H1 (cell line): Measurements from ENCODE around the gene CHN2. TPM values are rescaled to one million over a fixed set of nuclear protein-coding genes. Genes with fewer than 3 reads are reported as not detected.

Experiments used
- CTCF ChIA-PET: fragments of 300-600 bp; sonication (Branson Sonifier 250); formaldehyde crosslinking; loops from one replicate; lab custom pipeline; 2021; ENCODE audit not compliant: partially characterized antibody; lab: Charles Lee
- POLR2A ChIA-PET: fragments of 300-600 bp; sonication (Branson Sonifier 250); formaldehyde crosslinking; loops from one replicate; lab custom pipeline; 2021; ENCODE audit warnings: inconsistent platforms; ENCODE audit not compliant: partially characterized antibody; lab: Charles Lee
- DNase-seq, 2 experiments: peaks; one replicate each; pipeline versions ENCODE4 v3.0.0 to v3.0.0-alpha.2; 2010 to 2022; ENCODE audit warnings: low spot score in 2 of 2, low read depth in 1 of 2, mixed read lengths in 1 of 2
- FAIRE-seq: peaks from 2 replicates; lab custom pipeline; 2011; peaks lifted over from hg19 to GRCh38; lab: Jason Lieb, UNC
- H2AFZ ChIP-seq: 2 replicates; pipeline ENCODE4 v1.8.1; 2012; ENCODE audit warnings: low read length, inconsistent platforms
- H2AK5ac ChIP-seq: 2 replicates; pipeline ENCODE4 v1.6.1; 2013; ENCODE audit warnings: low read depth, low read length
- H2BK120ac ChIP-seq: replicated peaks from 2 replicates; pipeline ENCODE3; 2013; ENCODE audit warnings: low read depth, low read length, inconsistent platforms
- H2BK12ac ChIP-seq: 2 replicates; pipeline ENCODE4 v1.6.1; 2013; ENCODE audit warnings: low read depth, low read length
- H2BK15ac ChIP-seq: 2 replicates; pipeline ENCODE4 v1.6.1; 2013; ENCODE audit warnings: low read length
- H2BK20ac ChIP-seq: 2 replicates; pipeline ENCODE4 v1.6.1; 2013; ENCODE audit warnings: low read length
- H2BK5ac ChIP-seq: 2 replicates; pipeline ENCODE4 v1.6.1; 2013; ENCODE audit warnings: low read depth, low read length
- H3K14ac ChIP-seq: 2 replicates; pipeline ENCODE4 v1.6.1; 2013; ENCODE audit warnings: inconsistent platforms; ENCODE audit not compliant: insufficient read length
- H3K18ac ChIP-seq: 2 replicates; pipeline ENCODE4 v1.6.1; 2013; ENCODE audit warnings: low read length; ENCODE audit errors: extremely low read depth
- H3K23ac ChIP-seq: 2 replicates; pipeline ENCODE4 v1.6.1; 2013; ENCODE audit warnings: inconsistent platforms; ENCODE audit not compliant: insufficient read length
- H3K23me2 ChIP-seq: 2 replicates; pipeline ENCODE4 v1.6.1; 2013; ENCODE audit warnings: low read depth, low read length
- H3K27ac ChIP-seq: 2 replicates; pipeline ENCODE4 v1.6.1; 2011; ENCODE audit warnings: low read depth, low read length, inconsistent platforms
- H3K27me3 ChIP-seq, 4 experiments: replicated peaks in 1 of 4; 1 replicate in 1 of 4; 2 replicates in 3 of 4; pipeline versions ENCODE4 v1.6.1 to v1.8.1; 2011 to 2013; ENCODE audit warnings: low read length in 3 of 4, mild to moderate bottlenecking in 3 of 4, inconsistent platforms in 2 of 4, mixed read lengths in 2 of 4, moderate library complexity in 1 of 4; ENCODE audit not compliant: control insufficient read depth in 3 of 4, insufficient read depth in 3 of 4; ENCODE audit errors: extremely low read depth in 1 of 4
- H3K36me3 ChIP-seq, 4 experiments: 2 replicates each; pipeline versions ENCODE4 v1.6.1 to v1.8.1; 2011 to 2013; ENCODE audit warnings: mild to moderate bottlenecking in 4 of 4, low read length in 3 of 4, moderate library complexity in 2 of 4, control low read depth in 1 of 4, inconsistent platforms in 1 of 4; ENCODE audit not compliant: insufficient read depth in 4 of 4, control insufficient read depth in 2 of 4
- H3K4ac ChIP-seq: replicated peaks from 2 replicates; pipeline ENCODE3; 2013; ENCODE audit warnings: low read length, low read depth, mixed read lengths, inconsistent platforms; ENCODE audit not compliant: insufficient read length
- H3K4me1 ChIP-seq, 4 experiments: replicated peaks in 1 of 4; 1 replicate in 1 of 4; 2 replicates in 3 of 4; pipeline versions ENCODE4 v1.6.1 to v1.8.1; 2011 to 2013; ENCODE audit warnings: low read length in 3 of 4, inconsistent platforms in 2 of 4, mixed read lengths in 1 of 4; ENCODE audit not compliant: insufficient read depth in 4 of 4, control insufficient read depth in 3 of 4
- H3K4me2 ChIP-seq, 2 experiments: 2 replicates each; pipeline versions ENCODE4 v1.6.1 to v1.8.1; 2011 to 2013; ENCODE audit warnings: low read depth in 2 of 2, low read length in 2 of 2, control low read depth in 1 of 2, inconsistent platforms in 1 of 2, mild to moderate bottlenecking in 1 of 2; ENCODE audit not compliant: insufficient read depth in 1 of 2
- H3K4me3 ChIP-seq, 4 experiments: fragments of 200-600, 300-600 bp in 1 of 4; sonication (generic), shearing (Covaris generic), sonication (Bioruptor Twin) in 1 of 4; 2 replicates each; pipeline versions ENCODE4 v1.5.1 to v1.8.1; 2011 to 2016; ENCODE audit warnings: low read length in 4 of 4, low read depth in 3 of 4, control low read depth in 2 of 4, inconsistent platforms in 2 of 4, mild to moderate bottlenecking in 2 of 4, mixed read lengths in 1 of 4, moderate library complexity in 1 of 4; ENCODE audit not compliant: insufficient read depth in 2 of 4; ENCODE audit errors: extremely low read depth in 1 of 4
- H3K56ac ChIP-seq: replicated peaks from 2 replicates; pipeline ENCODE3; 2013; ENCODE audit warnings: low read depth, mild to moderate bottlenecking, mixed read lengths, low read length, inconsistent platforms; ENCODE audit not compliant: insufficient read length
- H3K79me1 ChIP-seq: 2 replicates; pipeline ENCODE4 v1.6.1; 2013; ENCODE audit warnings: low read depth, low read length, control low read depth
- H3K79me2 ChIP-seq, 2 experiments: 2 replicates each; pipeline versions ENCODE4 v1.6.1 to v1.8.1; 2012 to 2013; ENCODE audit warnings: low read length in 2 of 2, mild to moderate bottlenecking in 2 of 2, inconsistent platforms in 1 of 2; ENCODE audit not compliant: insufficient read depth in 2 of 2, control insufficient read depth in 1 of 2
- H3K9ac ChIP-seq, 4 experiments: replicated peaks in 1 of 4; 1 replicate in 1 of 4; 2 replicates in 3 of 4; pipeline versions ENCODE4 v1.6.1 to v1.8.1; 2011 to 2013; ENCODE audit warnings: low read depth in 3 of 4, low read length in 3 of 4, control low read depth in 2 of 4, mild to moderate bottlenecking in 2 of 4, moderate library complexity in 2 of 4, inconsistent platforms in 1 of 4; ENCODE audit errors: extremely low read depth in 1 of 4
- H3K9me3 ChIP-seq, 2 experiments: 2 replicates each; pipeline versions ENCODE4 v1.6.1 to v1.8.1; 2012 to 2013; ENCODE audit warnings: mild to moderate bottlenecking in 2 of 2, moderate library complexity in 2 of 2, control low read depth in 1 of 2, inconsistent platforms in 1 of 2, low read depth in 1 of 2, low read length in 1 of 2, mixed read lengths in 1 of 2; ENCODE audit not compliant: insufficient read depth in 2 of 2
- H4K20me1 ChIP-seq, 2 experiments: replicated peaks in 1 of 2; 2 replicates each; pipeline versions ENCODE3 to v1.8.1; 2011 to 2013; ENCODE audit warnings: inconsistent platforms in 2 of 2, low read length in 2 of 2, mild to moderate bottlenecking in 1 of 2; ENCODE audit not compliant: insufficient read depth in 2 of 2, control insufficient read depth in 1 of 2
- H4K5ac ChIP-seq: 2 replicates; pipeline ENCODE4 v1.6.1; 2013; ENCODE audit warnings: low read length, low read depth, mixed read lengths, inconsistent platforms; ENCODE audit not compliant: insufficient read length
- H4K8ac ChIP-seq: 2 replicates; pipeline ENCODE4 v1.8.0; 2013; ENCODE audit warnings: mild to moderate bottlenecking, moderate library complexity, low read length, inconsistent platforms; ENCODE audit not compliant: insufficient read depth; ENCODE audit errors: extremely low read depth
- H4K91ac ChIP-seq: replicated peaks from 2 replicates; pipeline ENCODE3; 2013; ENCODE audit warnings: low read length, mixed read lengths, inconsistent platforms; ENCODE audit not compliant: insufficient read length
- CEBPB ChIP-seq: IDR thresholded peaks from 2 replicates; pipeline ENCODE4 v1.6.1; 2012; ENCODE audit warnings: low read depth, low read length
- CHD1 ChIP-seq: IDR thresholded peaks from 2 replicates; pipeline ENCODE4 v1.6.1; 2012; ENCODE audit warnings: low read depth, low read length, improper control_type of control experiment
- GTF2F1 ChIP-seq: IDR thresholded peaks from 2 replicates; pipeline ENCODE4 v1.6.1; 2012; ENCODE audit warnings: low read depth, low read length, improper control_type of control experiment, borderline replicate concordance
- KDM5A ChIP-seq: fragments of 200-600 bp; IDR thresholded peaks from 2 replicates; pipeline ENCODE4 v1.7.1; 2012; ENCODE audit warnings: mild to moderate bottlenecking, low read length, inconsistent platforms, mixed read lengths
- POLR2AphosphoS5 ChIP-seq: IDR thresholded peaks from 2 replicates; pipeline ENCODE4 v1.6.1; 2011; ENCODE audit warnings: low read depth, low read length
- RNF2 ChIP-seq: fragments of 200-900, 300-1000 bp; sonication (generic); IDR thresholded peaks from 2 replicates; pipeline ENCODE4 v1.7.1; 2016; ENCODE audit warnings: borderline replicate concordance, low read depth, mild to moderate bottlenecking, antibody characterized with exemption, low read length; ENCODE audit not compliant: poor library complexity, severe bottlenecking; ENCODE audit errors: missing control alignments
- SP4 ChIP-seq: IDR thresholded peaks from 2 replicates; pipeline ENCODE4 v1.6.1; 2012; ENCODE audit warnings: low read length, inconsistent platforms
- USF2 ChIP-seq: IDR thresholded peaks from 2 replicates; pipeline ENCODE4 v1.6.1; 2011; ENCODE audit warnings: low read length, improper control_type of control experiment
- YY1 ChIP-seq: IDR thresholded peaks from 2 replicates; pipeline ENCODE4 v1.6.1; 2011; ENCODE audit warnings: low read depth, mild to moderate bottlenecking, low read length
- WGBS, 2 experiments: shearing (Covaris generic) in 1 of 2; methylation state at CpG; one replicate each; pipeline versions ENCODE4 v1.1.6 to v1.1.7; 2013 to 2015; ENCODE audit warnings: low lambda C conversion rate in 2 of 2, mixed read lengths in 2 of 2, inconsistent platforms in 1 of 2, low coverage in 1 of 2, missing lambda C conversion rate in 1 of 2; ENCODE audit not compliant: insufficient replicate concordance in 2 of 2, insufficient coverage in 1 of 2, insufficient read length in 1 of 2; ENCODE audit errors: extremely low coverage in 1 of 2, missing lambda C conversion rate in 1 of 2; 5-methylcytosine and 5-hydroxymethylcytosine counted together
- polyA plus RNA-seq, 7 experiments: library from polyadenylated mRNA; depleted of rRNA in 3 of 7; stranded (reverse) in 5 of 7; unstranded in 2 of 7; fragments of >200 nt in 5 of 7; fragments of 200-250 nt in 2 of 7; gene quantifications; 1 replicate in 5 of 7; 2 replicates in 1 of 7; 4 replicates in 1 of 7; pipeline versions ENCODE4 v1.2.1 to v1.2.3, GENCODE V29; 2011 to 2013; ENCODE audit warnings: missing spikeins in 2 of 7, mixed read lengths in 2 of 7
- total RNA-seq: library from RNA; stranded (reverse); fragmentation: NEBNext Ultra II Directional; extraction: Animal tissue kit (Norgen Biotek cat#: 25700); gene quantifications from 2 replicates; pipeline ENCODE4 v1.2.1, GENCODE V29; 2021

CHN2 gene
- total and polyA plus RNA-seq, 2 of the 8 experiments (the other 6 are each of a cell fraction or from before 2014, with no cell fraction given), result 2.9 to 4.8 TPM

- Histone ChIP-seq H4K20me1 (no peaks in the 10 kb centered on the region), H2BK5ac (no peak overlapping the region), H3K9me3 (no peaks in the 10 kb centered on the region), H4K91ac (no peak overlapping the region), H3K4me3 (no peak overlapping the region), H3K36me3 (no peaks in the 10 kb centered on the region), H3K27me3 (no peaks in the 10 kb centered on the region), H2BK120ac (no peak overlapping the region), H4K5ac (no peak overlapping the region), H3K4me2 (no peak overlapping the region), H3K23me2 (no peaks in the 10 kb centered on the region), H3K4ac (no peak overlapping the region), H3K18ac (no peak overlapping the region), H3K27ac (no peak overlapping the region), H3K56ac (no peak overlapping the region), H2BK20ac (no peak overlapping the region), H2AK5ac (no peak overlapping the region), H3K14ac (no peak overlapping the region), H3K23ac (no peak overlapping the region), H3K79me2 (no peaks in the 10 kb centered on the region), H3K79me1 (no peaks in the 10 kb centered on the region), H4K8ac (no peak overlapping the region), H2BK15ac (no peak overlapping the region), H3K4me1 (no peaks in the 10 kb centered on the region), H2BK12ac (no peak overlapping the region), H2AFZ (no peak overlapping the region), H3K9ac (no peak overlapping the region; a peak in 1 of 7 replicates)
- WGBS, 2 experiments, result 87% methylated on average over 3 of the region's 3 CpGs; no CpG with 5 or more reads in 1 of the 2 experiments
- DNase-seq (no peak), FAIRE-seq (no peak)
- ChIA-PET POLR2A (interaction anchor here (0.7 kb wide), 1 partner anchor 131 kb away, joined by 3 read pairs; no protein-coding TSS in a partner anchor), CTCF (interaction anchor here (0.6 to 1.1 kb wide), 2 partner anchors 12 to 44 kb away, joined by 3 read pairs; no protein-coding TSS in a partner anchor)
- TF ChIP-seq GTF2F1, result no peak
- TF ChIP-seq RNF2, result no peak
- no peak for TF ChIP-seq KDM5A
- TF ChIP-seq CHD1, result no peak
- no peak for TF ChIP-seq CEBPB
- no peak for TF ChIP-seq YY1
- TF ChIP-seq USF2, result no peak
- TF ChIP-seq POLR2AphosphoS5, result no peak
- TF ChIP-seq SP4, result no peak
Observed at GRCh38 chr7:29449569-29450260, 255.1 kb downstream of the CHN2 start.
